Activated CD4-positive, CD25-positive, alpha-beta regulatory T cell treated with anti-CD3 and anti-CD28 coated beads, Interleukin-2, amount 50 U/mL, for 16 hours (primary cell): Measurements from ENCODE around the gene RIMS3.
"Not testable (repeated sequence)": the region's sequence is repeated elsewhere in the genome, so short reads cannot be mapped to it uniquely, and the experiment has no call there.

Experiments used
- DNase-seq: peaks from one replicate; pipeline ENCODE4 v3.0.0-alpha.2; 2020; ENCODE audit warnings: low read depth, low spot score

RIMS3 gene

DNA sequence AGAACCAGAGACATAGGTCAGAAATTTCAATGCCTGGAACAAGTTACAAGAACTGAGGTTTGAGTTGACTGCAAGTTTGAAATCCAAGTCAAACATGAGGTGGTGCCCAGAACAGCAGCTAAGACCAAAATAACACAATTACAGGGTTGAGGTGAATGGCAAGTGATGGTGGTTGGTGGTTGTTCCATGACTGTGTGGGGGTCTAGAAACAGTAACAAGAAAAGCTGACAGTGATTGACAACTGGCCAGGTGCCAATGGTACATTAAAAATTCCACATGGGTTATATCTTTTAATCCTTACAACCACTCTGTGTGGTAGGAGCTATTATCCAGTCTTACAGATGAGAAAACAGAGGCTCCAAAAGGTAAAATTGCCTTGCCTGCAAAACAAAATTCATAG is 32.0 kb downstream of the RIMS3 start:
- DNase-seq = no peak

DNA sequence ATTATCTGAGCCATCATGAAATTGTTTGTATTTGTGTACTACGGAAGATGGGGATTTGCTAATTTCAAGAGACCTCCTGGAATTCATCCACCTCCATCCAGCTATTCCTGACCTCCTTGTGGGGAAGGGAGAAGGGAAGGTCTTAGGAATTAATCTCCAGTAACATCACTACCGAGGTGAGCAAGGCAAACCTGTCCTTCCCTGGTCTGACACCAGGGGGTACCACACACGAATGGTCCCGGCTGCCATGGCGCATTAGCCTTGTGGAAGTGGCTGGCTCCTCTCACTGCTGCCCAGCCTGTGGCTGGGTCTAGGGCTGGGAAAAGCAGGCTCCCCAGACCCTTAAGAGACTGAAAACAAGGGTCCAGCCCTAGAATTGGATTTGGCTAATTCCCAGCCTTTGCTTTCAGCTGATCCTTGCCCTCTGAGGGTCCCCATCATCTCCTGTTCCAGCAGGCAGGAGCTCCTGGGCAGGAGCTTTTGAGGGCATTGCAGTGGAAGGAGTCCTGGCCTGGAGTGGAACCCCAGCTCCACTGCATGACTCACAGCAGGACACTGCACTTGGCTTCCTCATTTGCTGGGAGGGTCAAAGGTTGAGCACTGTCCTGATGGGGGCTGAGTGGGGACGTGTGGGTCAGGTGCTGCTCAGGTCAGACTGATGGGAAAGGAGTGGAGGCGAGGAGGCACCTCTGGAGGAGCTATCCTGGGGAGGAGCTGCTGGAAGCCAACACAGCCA is 34.8 kb downstream of the RIMS3 start:
- no peak for DNase-seq

DNA sequence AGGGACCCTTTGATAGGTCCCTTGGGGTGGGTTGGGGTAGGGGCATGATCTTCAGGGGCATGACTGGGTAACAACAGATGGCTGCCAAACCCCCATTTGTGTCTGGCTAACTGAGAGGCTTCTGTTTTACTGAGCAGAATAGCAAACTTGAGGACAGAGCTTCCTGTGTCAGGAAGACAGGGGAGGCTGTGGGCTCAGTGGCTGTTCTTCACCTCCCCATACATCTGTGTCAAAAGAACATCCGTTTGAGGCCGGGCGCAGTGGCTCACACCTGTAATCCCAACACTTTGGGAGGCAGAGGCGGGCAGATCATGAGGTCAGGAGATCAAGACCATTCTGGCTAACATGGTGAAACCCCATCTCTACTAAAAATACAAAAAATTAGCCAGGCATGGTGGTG is 35.9 kb downstream of the RIMS3 start:
- DNase-seq = not testable (repeated sequence)

DNA sequence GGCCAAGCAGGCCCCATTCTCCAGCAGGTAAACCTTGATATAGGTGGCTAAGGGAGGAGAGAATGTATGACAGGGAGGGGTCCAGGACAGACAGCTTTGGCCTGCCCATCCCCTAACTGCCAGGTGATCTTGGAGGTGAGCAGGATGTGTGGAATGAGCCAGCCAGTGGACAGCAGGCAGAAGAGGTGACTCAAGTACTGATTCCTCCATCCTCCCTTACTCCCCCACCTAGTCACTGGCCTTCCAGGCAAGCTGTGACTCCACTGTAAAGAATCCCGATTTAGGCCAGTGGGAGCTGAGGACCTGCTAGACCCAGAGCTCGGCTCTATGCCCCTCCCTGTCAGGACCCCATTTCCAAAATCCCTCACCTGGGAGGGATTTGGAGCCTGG is 36.6 kb downstream of the RIMS3 start:
- DNase-seq = no peak

DNA sequence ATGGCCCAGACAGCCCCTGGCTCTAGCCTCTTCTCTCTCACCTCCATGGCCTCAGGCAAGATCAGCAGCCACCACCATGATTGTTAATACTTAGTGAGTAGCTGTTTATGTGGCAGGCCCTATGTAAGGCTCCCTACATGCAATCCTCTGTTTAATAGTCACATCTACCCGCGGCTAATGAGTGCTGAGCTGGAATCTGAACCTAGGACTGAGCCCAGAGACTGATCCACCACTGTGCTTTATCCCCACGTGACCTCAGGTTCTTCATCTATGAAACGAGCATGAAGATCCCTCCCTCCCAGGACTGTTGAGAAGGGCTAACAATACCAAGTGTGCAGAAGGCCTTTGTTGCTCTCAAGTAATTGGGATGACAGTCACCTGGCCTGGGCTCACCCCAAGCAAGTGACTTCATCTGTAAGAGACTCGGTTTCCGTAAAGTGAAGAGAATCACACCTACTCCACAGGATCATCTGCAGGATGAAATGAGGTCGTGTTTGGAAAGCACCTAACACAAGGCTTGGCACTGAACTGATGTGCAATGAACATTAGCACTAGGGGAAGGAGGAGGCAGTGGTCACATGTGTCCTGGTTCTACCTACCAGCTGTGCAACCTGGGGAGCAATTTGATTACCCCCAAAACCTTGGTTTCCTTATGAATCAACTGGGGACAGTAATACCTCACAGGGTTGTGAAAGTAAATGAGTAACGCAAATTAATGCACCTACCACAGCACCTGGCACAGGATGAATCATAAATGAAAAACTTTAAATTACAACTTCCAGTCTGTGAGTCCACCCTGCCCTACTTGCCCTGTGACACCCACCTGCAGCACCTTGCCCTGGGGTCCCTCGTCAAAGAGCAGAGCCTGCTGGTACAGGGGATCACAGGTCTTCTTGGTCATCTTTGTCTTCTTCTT is 37.2 kb downstream of the RIMS3 start:
- DNase-seq = no peak

DNA sequence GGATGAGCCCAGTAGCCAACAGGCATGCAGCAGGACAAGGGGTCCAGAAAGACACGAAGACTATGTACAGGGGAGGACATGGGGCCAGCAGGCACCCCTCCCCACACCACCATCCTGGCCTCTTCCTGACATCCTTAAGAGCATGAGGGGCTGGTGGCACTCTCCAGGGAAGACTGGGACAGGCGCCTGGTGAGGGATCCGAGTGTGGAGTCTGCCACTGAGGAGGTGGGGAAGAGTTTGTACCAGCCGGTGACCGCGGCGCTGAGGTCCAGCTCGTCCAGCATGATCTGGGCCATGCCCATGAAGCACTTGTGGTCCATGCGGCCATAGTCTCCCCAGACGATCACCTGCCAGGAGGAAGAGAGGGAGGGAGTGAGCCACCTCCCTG is 39.1 kb downstream of the RIMS3 start:
- no peak for DNase-seq

DNA sequence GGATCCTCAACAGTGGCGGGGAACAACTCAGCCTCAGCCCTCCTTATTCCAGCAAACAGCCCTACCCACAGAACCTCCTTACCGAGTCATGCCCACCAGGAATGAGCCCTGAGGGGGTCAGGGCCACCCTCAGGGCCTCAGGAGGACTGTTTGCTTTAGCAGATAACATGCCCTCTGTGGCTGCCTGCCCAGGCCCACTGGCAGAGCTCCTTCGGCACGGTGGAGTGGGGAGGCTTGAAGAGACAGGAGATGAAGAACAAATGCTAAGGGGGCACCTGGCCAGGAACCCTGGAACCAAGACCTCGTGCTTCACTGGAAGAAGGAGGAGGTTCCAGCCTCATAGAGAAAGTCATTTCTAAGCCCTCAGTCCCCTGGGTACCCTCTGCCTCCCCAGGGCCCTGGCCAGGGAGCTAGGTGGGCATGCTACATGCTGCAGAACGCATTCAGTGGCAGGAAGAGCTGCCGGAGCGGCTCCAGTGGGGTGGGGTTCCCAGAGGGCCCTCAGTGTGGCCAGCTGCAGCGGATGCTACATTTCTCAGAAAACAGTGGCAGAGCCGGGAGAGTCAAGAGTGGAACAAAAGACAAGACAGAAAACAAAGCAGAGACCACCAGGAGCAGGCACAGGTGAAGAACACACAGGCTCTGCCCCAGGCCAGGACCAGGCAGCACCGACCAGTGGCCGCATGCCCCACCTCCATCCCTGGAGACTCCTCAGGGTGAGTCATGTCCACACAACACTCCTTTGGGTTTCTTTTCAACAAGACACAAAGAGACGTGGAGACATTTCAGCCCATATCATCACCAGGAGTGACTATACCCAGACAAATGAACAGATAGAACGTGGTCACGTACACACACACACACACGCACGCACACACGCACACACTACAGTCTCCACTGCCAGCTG is 39.8 kb downstream of the RIMS3 start:
- DNase-seq = no peak

DNA sequence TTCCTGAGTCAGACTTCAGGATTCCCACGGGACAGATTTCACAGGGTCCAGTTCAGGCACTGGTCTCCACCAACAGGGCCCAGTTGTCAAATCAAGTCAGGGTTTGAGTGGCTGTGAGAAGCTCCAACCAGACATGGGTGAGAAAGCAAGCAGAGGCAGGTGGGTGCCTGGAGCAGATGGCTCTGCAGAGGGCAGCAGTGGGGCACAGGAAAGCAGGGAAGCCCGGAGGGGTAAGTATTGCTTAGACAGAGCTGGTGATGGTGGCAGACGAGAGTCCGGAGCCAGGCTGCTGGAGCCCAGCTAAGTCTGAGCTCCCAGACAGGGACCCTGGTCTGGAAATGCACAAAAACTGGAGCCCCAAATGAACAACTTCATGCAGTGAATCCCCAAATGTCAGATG is 40.4 kb downstream of the RIMS3 start:
- DNase-seq = no peak

DNA sequence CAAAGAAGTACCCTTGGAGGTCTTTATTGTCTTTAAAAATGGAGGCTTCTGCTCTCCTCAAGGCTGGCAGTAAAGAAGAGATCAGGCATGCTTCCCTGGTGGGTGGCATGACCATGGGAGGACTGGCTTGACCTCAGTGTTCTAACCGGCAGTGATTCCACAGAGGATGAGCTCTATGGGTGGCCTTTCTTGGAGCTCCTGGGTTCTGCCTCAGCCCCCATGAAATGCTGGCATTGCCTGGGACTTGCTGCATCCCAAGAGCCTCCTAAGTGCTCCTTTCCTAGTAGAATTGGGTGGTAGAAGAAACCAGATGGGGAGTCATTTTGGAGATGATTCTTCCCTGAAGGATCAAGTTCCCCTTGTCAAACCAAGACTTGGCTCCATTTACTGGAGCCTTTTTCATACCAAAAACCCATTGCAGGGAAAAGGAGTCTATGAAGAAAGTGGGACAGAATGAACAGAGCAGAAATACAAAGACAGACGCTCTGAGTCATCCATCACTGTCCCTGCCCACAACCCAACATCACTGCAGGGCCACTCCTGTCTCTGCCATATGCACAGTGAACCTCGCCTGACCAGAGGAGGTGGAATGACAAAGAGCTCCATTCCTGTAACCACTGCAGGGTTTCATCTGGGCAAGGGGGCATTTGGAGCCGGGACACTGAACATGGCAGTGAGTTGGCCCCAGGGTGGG is 42.4 kb downstream of the RIMS3 start:
- DNase-seq = no peak

DNA sequence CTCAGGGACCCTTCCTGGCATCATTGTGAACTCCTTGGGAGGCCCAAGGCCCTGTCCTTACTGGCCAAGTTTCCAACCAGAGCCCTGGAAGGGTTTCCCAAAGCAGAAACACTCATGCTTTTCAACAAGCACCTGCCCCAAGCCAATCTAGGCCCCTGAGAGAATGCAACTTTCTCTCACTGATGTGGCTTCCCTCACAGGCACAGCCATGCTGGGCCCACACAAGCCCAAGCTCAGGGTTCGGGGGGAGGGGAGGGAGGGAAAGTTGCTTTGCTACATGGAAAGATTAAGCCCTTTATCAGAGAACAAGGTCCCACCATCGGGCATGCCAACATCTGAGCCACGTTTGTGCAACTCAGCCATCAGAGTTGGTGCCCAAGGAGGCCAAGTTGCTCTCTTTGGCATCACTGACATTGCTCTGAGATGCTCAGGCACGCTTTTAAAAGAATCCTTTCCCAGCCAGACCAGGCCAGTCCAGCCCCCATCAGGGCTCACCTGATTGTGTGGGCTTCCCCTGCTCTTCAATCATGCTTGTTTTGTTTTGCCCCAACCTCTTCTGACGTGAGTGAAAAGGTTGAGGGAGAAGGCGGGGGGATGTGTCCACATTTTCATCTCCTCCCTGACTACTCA is 43.5 kb downstream of the RIMS3 start:
- DNase-seq = no peak

DNA sequence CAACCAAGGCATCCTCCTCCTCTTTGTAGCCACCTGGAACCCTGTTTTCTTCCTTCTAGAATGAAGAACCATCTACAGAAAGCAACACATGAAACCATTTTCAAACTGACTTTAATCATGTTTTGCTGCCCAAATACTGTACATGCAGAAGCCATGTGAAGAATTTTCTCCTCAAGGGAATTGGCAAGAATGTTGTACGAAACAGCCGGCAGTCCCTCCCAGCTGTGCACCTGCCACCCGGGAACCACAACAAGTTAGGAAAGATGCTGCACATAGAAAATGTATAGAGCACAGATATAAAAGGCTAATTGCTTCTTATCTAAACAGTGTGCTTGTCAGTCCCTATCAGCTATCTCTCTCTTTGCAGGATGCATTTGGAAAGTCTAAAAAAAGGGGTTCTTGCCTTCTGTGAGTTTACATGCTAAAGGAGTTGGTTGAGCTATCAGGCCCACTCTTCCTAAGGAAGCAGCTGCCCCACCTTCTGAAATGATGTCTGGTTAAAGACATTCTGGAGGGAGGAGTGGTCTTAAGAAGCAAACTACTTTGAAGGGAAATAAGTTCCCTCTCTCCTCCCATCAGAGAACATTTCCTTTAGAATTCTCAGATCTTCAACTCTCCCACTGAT is 44.8 kb downstream of the RIMS3 start:
- DNase-seq = no peak

DNA sequence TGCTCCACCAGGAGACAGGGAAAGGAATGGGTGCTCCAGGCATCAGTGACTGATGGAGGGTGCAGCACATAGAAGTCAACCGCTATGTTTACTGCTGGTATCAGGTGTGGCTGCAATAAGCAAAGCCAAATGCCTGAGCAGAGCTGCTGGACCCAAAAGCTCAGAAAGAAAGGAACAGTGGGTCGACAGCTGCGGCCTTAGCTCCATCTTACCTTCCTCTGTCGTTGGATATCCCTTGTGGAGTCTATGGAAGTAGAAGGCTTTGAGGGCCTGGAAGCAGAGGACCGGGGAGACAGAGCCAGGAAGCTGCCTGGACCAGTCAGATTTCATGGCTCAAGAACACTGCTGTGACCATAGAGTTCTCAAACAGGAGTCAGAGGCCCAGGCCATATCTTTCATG is 45.3 kb downstream of the RIMS3 start:
- DNase-seq = no peak

DNA sequence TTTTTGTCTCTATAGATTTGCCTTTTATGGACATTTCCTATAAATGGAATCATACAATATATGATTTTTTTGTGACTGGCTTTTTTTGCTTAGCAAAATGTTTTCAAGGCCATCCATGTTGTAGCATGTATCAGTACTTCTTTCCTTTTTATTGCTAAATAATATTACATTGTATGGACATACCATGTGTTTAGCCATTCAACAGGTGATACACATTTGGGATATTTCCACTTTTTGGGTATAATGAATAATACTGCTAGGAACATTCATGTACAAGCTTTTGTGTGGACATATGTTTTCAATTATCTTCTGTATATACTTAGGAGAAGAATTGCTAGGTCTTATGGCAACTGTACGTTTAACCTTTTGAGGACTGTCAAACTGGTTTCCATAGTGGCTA is 47.4 kb downstream of the RIMS3 start:
- no peak for DNase-seq

DNA sequence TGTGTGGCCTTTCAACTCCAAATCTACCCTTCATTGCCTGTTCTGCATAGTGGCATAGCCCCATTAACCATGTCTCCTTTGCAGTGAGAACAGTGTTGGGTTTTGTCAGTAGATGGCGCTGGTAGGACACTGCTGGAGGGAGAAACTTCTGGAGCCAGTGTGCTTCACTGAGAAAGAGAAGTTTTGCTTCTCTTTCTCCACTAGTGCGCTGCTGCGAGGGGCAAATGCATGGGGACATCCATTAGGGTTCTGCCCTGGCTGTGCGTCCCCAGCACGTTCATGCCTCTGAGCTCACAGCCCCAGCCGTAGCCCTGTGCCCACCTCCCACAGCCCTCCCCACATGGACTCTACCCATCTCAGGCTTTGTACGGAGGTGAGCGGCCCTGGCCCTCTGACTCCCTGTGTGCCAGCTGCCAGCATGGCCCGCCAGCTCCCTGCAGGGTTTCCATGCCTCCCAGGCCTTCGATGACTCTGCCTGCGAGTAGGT is 53.1 kb downstream of the RIMS3 start:
- peak; percentile 39 for DNase-seq

DNA sequence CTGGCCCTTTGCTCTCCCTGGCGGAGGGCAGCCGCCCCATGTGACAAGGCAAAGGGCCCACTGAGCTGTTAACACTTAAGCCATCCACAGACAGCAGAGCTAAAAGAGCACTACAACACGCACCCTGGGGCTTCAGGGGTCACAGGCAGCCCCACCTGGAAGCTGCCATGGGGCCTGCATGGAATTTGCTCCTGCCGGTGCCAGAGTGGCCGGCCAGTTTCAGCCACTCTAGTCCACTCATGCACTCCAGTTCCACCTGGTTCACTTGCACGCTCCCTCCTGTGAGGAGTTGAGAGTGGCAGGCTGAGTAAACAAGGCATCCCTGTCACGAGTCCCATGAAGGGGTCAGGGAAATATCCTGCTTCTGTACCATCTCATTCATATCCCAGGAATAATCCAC is 55.3 kb downstream of the RIMS3 start:
- DNase-seq = no peak

DNA sequence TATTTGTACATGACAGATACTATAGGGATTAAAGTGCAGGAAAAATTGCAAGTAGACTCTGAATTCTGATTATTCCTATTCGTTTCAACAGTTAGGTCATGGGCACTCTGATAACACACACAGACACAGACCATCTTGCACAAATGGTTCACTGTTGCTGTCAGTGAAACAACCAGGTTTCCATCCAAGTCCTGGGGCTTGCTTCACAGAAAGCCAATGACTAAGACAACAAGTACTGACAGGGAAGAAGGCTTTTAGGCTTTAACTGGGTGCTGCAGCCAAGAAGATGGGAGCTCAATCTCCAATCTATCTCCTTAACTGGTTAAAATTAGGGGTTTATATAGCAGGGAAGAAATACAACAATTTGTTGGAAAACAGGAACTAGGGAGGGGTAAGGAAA is 57.6 kb downstream of the RIMS3 start:
- DNase-seq = no peak

DNA sequence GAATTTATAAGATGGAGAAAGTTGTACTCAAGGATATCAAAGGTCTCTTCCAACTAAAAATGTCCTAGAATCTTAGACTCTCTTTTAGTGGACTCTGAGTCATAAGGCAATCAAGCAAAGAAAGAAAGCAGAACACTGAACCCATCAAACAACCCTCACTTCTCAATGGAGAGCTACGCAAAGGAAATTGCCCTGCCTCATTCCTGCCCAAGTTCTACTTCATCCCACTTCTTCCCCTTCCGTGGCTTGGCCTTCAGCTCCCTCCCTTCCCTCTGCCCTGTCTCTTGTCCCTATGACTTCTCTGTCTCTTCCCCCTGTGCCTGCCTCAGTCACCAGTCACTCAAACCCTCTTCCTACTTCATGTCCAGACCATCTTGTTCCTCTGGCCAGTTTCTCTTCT is 58.5 kb downstream of the RIMS3 start:
- no peak for DNase-seq

DNA sequence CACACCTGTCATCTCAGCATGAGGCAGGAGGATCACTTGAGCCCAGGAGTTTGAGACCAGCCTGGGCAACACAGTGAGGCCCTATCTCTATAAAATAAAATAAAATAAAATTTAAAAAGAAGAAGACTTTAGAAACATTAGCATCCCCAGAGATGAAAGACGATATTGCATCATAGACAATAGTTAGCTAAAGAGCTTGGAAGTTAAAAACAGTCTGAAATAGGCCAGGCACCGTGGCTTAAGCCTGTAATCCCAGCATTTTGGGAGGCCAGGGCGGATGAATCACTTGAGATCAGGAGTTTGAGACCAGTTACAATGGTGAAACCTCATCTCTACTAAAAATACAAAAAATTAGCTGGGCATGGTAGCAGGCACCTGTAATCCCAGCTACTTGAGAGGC is 59.3 kb downstream of the RIMS3 start:
- no peak for DNase-seq

DNA sequence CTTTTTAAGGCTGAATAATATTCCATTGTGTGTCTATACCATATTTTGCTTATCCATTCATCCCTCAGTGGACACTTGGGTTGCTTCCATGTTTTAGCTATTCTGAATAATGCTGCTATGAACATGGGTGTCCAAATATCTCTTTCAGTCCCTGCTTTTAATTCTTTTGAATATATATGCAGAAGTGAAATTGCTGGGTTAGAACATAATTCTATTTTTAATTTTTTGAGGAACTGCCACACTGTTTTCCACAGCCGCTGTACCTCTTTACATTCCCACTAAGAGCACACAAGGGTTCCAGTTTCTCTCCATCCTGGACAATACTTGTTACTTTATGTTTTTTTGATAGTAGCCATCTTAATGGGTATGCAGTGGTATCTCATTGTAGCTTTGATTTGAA is 65.6 kb downstream of the RIMS3 start:
- DNase-seq = no peak

DNA sequence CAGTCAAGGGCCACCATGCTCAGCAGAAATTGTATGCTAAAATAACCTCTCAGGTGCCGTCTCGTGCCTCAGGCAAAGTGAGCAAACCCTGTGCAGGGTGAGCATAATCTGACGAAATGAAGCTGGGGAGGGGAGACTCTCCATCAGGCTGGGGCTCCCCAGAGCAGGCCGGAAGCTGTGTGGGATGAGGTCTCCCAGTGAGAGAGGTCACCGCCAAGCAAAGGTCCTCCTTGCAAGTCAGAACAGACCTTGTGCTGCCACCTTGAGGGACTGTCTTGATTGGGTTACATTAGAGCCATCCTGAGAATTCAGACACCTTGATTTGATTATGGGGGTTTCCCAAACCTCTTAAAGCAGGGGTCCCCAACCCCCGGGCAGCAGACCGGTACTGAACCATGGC is 69.9 kb downstream of the RIMS3 start:
- no peak for DNase-seq

DNA sequence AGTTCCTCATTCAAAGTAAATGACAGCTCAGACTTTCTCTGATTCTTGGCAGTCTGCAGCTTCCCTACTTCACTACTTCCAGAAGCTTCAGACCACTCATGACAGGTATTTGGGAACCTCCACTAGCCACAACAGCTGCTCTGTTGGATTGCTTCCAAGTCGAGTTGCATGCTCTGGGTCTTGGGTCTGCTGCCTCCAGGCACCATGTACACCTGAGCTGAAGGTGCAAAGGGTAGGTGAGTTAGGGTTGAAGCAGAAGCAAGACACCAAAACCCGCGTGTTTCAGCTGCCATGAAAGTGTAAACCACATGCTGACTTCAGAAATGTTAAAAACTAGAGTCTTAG is 71.3 kb downstream of the RIMS3 start:
- DNase-seq = no peak
